ENCODE measurements around the gene OLFM2. TPM values are rescaled to one million over a fixed set of nuclear protein-coding genes. Genes with fewer than 3 reads are reported as not detected.

Gene OLFM2
- polyA plus RNA-seq, 2 of the 4 experiments (the other 2 are of a cell fraction) = 6.5 to 8.0 TPM

DNA sequence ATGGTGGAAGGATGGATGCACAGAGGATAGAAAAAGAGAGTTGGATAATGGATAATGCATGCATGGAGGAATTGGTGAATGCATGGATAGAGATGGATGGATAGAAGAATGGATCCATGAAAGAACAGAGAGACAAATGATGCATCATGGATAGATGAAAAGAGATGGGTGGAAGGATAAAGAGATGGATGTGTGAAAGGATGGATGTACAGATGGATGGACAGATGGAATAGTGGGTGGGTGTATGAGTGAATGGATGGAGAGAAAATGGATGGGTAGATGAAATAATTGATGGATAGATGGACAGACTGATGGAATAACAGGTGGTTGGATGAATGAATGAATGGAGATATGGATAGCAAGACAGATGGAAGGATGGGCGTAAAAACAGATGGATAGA lies 25.7 kb downstream of the OLFM2 start:
- no peak overlapping the region for H3K4me2 ChIP-seq
- TF ChIP-seq, protein P1, sequence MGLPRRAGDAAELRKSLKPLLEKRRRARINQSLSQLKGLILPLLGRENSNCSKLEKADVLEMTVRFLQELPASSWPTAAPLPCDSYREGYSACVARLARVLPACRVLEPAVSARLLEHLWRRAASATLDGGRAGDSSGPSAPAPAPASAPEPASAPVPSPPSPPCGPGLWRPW (IDR thresholded peaks at IDR 0.05) = no peak
- TF ChIP-seq JUNB (IDR thresholded peaks at IDR 0.05) (no peak), RFX5 (IDR thresholded peaks at IDR 0.05) (no peak), PHF8 (IDR thresholded peaks at IDR 0.05; ENCODE audit: borderline replicate concordance, low read depth) (no peak), FOXS1 (CRISPR knock-in tag; IDR thresholded peaks at IDR 0.05) (no peak), TP53 (CRISPR knock-in tag; IDR thresholded peaks at IDR 0.05) (no peak), POLR2A (IDR thresholded peaks at IDR 0.05; ENCODE audit: low read length) (no peak), NPAS2 (CRISPR knock-in tag; IDR thresholded peaks at IDR 0.05; ENCODE audit: borderline replicate concordance) (no peak), HOXA7 (CRISPR knock-in tag; IDR thresholded peaks at IDR 0.05) (no peak), ZNF302 (CRISPR knock-in tag; IDR thresholded peaks at IDR 0.05) (no peak), KDM1A (IDR thresholded peaks at IDR 0.05; ENCODE audit: low read depth) (no peak), POLR2AphosphoS2 (conservative IDR thresholded peaks at IDR 0.05; ENCODE audit: low read length) (no peak), SREBF2 (IDR thresholded peaks at IDR 0.05) (no peak), HEYL (CRISPR knock-in tag; IDR thresholded peaks at IDR 0.05) (no peak), HOXB5 (CRISPR knock-in tag; IDR thresholded peaks at IDR 0.05) (no peak)
- TF ChIP-seq, protein P2, sequence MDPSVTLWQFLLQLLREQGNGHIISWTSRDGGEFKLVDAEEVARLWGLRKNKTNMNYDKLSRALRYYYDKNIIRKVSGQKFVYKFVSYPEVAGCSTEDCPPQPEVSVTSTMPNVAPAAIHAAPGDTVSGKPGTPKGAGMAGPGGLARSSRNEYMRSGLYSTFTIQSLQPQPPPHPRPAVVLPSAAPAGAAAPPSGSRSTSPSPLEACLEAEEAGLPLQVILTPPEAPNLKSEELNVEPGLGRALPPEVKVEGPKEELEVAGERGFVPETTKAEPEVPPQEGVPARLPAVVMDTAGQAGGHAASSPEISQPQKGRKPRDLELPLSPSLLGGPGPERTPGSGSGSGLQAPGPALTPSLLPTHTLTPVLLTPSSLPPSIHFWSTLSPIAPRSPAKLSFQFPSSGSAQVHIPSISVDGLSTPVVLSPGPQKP (IDR thresholded peaks at IDR 0.05; ENCODE audit: low read depth, low read length) = no peak
- TF ChIP-seq, protein P3, sequence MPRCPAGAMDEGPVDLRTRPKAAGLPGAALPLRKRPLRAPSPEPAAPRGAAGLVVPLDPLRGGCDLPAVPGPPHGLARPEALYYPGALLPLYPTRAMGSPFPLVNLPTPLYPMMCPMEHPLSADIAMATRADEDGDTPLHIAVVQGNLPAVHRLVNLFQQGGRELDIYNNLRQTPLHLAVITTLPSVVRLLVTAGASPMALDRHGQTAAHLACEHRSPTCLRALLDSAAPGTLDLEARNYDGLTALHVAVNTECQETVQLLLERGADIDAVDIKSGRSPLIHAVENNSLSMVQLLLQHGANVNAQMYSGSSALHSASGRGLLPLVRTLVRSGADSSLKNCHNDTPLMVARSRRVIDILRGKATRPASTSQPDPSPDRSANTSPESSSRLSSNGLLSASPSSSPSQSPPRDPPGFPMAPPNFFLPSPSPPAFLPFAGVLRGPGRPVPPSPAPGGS (IDR thresholded peaks at IDR 0.05) = no peak
- TF ChIP-seq, protein P4, sequence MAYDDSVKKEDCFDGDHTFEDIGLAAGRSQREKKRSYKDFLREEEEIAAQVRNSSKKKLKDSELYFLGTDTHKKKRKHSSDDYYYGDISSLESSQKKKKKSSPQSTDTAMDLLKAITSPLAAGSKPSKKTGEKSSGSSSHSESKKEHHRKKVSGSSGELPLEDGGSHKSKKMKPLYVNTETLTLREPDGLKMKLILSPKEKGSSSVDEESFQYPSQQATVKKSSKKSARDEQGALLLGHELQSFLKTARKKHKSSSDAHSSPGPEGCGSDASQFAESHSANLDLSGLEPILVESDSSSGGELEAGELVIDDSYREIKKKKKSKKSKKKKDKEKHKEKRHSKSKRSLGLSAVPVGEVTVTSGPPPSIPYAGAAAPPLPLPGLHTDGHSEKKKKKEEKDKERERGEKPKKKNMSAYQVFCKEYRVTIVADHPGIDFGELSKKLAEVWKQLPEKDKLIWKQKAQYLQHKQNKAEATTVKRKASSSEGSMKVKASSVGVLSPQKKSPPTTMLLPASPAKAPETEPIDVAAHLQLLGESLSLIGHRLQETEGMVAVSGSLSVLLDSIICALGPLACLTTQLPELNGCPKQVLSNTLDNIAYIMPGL (CRISPR knock-in tag; IDR thresholded peaks at IDR 0.05; ENCODE audit: borderline replicate concordance) = no peak
- TF ChIP-seq, protein P5, sequence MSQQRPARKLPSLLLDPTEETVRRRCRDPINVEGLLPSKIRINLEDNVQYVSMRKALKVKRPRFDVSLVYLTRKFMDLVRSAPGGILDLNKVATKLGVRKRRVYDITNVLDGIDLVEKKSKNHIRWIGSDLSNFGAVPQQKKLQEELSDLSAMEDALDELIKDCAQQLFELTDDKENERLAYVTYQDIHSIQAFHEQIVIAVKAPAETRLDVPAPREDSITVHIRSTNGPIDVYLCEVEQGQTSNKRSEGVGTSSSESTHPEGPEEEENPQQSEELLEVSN (IDR thresholded peaks at IDR 0.05; ENCODE audit: borderline replicate concordance, low read depth) = no peak
- H3K4me3 ChIP-seq = no peak overlapping the region
- POLR2A ChIA-PET = no interaction called here
- DNase-seq (ENCODE audit: low read depth in 1 of 2, low spot score in 1 of 2) (no peak), ATAC-seq (no peak), FAIRE-seq (no peak)
- CTCF ChIA-PET = interaction anchor here (0.7 kb wide), 1 partner anchor 89 kb away, joined by 3 read pairs; no protein-coding TSS in a partner anchor
- no peaks in the 10 kb centered on the region for H3K9me3 ChIP-seq
- H3K4me1 ChIP-seq = peaks cover 10% of the 10 kb centered on the region; the same call in 1 of the 3 replicates
- 74% methylated on average over 1 of the region's 1 CpG for WGBS (ENCODE audit: missing lambda C conversion rate)
- H3K27ac ChIP-seq = no peak overlapping the region

DNA sequence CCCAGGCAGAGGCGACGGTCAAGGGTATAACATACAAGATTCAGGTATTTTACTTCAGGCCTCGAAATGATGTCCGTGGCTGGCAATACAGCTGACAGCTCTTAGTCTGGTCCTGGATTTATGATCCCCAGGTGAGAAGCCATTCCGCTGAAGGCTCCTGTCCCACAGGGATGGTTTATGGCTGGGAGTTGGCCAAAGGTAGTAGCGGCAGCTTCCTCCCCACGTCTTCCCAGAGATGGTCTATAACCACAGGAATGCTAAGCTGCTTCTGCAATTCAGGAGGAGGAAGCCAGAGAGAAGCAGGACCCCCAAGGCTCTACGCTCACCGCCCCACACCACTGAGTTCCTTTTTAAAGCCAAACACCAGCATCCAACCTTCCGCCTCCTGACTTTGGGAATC lies 27.1 kb downstream of the OLFM2 start:
- FAIRE-seq (no peak), DNase-seq (ENCODE audit: low read depth in 1 of 2, low spot score in 1 of 2) (no peak), ATAC-seq (no peak)
- Histone ChIP-seq H3K9me3 (no peaks in the 10 kb centered on the region), H3K27ac (no peak overlapping the region), H3K4me3 (no peak overlapping the region), H3K4me1 (peaks cover 6% of the 10 kb centered on the region; the same call in 1 of the 3 replicates), H3K4me2 (no peak overlapping the region)
- WGBS (ENCODE audit: missing lambda C conversion rate) = 90% methylated on average over 6 of the region's 10 CpGs
- ChIA-PET POLR2A (no interaction called here), CTCF (no interaction called here)
- TF ChIP-seq, protein P2 (IDR thresholded peaks at IDR 0.05; ENCODE audit: low read depth, low read length) = no peak
- no peak for TF ChIP-seq ZFP36 (IDR thresholded peaks at IDR 0.05; ENCODE audit: borderline replicate concordance, partially characterized antibody)
- no peak for TF ChIP-seq EHMT2 (IDR thresholded peaks at IDR 0.05; ENCODE audit: low read depth)
- no peak for TF ChIP-seq GATA3 (IDR thresholded peaks at IDR 0.05; ENCODE audit: borderline replicate concordance)
- TF ChIP-seq ZNF302 (CRISPR knock-in tag; IDR thresholded peaks at IDR 0.05) = no peak
- no peak for TF ChIP-seq RAD21 (conservative IDR thresholded peaks at IDR 0.05 in 1 of 2, IDR thresholded peaks at IDR 0.05 in 1 of 2)
- no peak for TF ChIP-seq ESRRA (IDR thresholded peaks at IDR 0.05; ENCODE audit: borderline replicate concordance, low read length)
- TF ChIP-seq FOSB (CRISPR knock-in tag; IDR thresholded peaks at IDR 0.05) = no peak
- no peak for TF ChIP-seq NR3C1 (IDR thresholded peaks at IDR 0.05)
- TF ChIP-seq KDM5A (IDR thresholded peaks at IDR 0.05) = no peak
- no peak for TF ChIP-seq RNF2 (IDR thresholded peaks at IDR 0.05; ENCODE audit: borderline replicate concordance, low read depth)
- no peak for TF ChIP-seq POLR2A (IDR thresholded peaks at IDR 0.05; ENCODE audit: low read length)
- TF ChIP-seq ZC3H11A (IDR thresholded peaks at IDR 0.05) = no peak
- TF ChIP-seq JUNB (IDR thresholded peaks at IDR 0.05) = no peak
